Osteocyte (in vitro differentiated cells): Measurements from ENCODE around the gene DAP. TPM values are rescaled to one million over a fixed set of nuclear protein-coding genes. Genes with fewer than 3 reads are reported as not detected.
"Not testable (repeated sequence)": the region's sequence is repeated elsewhere in the genome, so short reads cannot be mapped to it uniquely, and the experiment has no call there.

Source experiments
- DNase-seq: peaks from one replicate; pipeline ENCODE4 v3.0.0; 2021; ENCODE audit warnings: mixed read lengths; ENCODE audit not compliant: unreplicated experiment; ENCODE audit errors: extremely low spot score
- H3K27ac Mint-ChIP-seq: one replicate; pipeline ENCODE4 v1.8.0; 2021; ENCODE audit warnings: mild to moderate bottlenecking, mixed read lengths; ENCODE audit not compliant: unreplicated experiment
- H3K27me3 Mint-ChIP-seq: one replicate; pipeline ENCODE4 v1.8.0; 2021; ENCODE audit warnings: mixed read lengths; ENCODE audit not compliant: unreplicated experiment
- H3K36me3 Mint-ChIP-seq: one replicate; pipeline ENCODE4 v1.8.0; 2021; ENCODE audit warnings: mixed read lengths; ENCODE audit not compliant: unreplicated experiment
- H3K4me1 Mint-ChIP-seq: one replicate; pipeline ENCODE4 v1.8.0; 2021; ENCODE audit warnings: mixed read lengths; ENCODE audit not compliant: unreplicated experiment
- H3K4me3 Mint-ChIP-seq: one replicate; pipeline ENCODE4 v1.8.0; 2021; ENCODE audit warnings: mild to moderate bottlenecking, moderate library complexity, mixed read lengths; ENCODE audit not compliant: unreplicated experiment
- H3K9me3 Mint-ChIP-seq: one replicate; pipeline ENCODE4 v1.8.0; 2021; ENCODE audit warnings: mixed read lengths; ENCODE audit not compliant: unreplicated experiment
- total RNA-seq: library from RNA; stranded (reverse); gene quantifications from 2 replicates; pipeline ENCODE4 v1.2.1, GENCODE V29; 2021
- TF ChIP-seq, protein P1 (sequence below): fragments of 200-600 bp; sonication (generic); IDR thresholded peaks from 2 replicates; pipeline ENCODE4 v1.5.0; 2021; ENCODE audit warnings: antibody characterized with exemption, mild to moderate bottlenecking, moderate library complexity

The DAP gene
- total RNA-seq, 1 donor from 2014 or later, result 173 TPM

DNA sequence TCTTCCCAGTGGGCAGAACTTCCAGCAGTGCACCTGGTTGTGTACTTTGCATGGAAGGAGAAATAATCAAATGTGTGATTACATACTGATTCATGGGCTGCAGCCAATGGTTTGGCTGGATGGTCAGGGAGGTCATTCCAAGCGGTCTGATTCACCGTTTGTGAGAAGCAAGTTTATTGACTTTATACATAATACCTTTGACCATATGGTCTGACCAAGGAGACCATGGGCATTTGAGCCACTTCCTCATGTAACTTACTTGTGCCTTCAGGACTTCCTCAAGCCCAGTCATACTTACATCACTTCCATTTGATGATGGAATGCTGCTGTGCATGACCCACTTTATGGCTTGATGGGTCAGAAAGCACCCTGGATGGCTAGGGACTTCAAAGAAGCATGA, 41.1 kb downstream of the DAP start:
- Mint-ChIP-seq H3K4me1 (peaks cover 8% of the 10 kb centered on the region), H3K27ac (no peak overlapping the region), H3K36me3 (peaks cover 15% of the 10 kb centered on the region), H3K27me3 (no peaks in the 10 kb centered on the region), H3K9me3 (no peaks in the 10 kb centered on the region), H3K4me3 (no peak overlapping the region)
- TF ChIP-seq, protein P1, sequence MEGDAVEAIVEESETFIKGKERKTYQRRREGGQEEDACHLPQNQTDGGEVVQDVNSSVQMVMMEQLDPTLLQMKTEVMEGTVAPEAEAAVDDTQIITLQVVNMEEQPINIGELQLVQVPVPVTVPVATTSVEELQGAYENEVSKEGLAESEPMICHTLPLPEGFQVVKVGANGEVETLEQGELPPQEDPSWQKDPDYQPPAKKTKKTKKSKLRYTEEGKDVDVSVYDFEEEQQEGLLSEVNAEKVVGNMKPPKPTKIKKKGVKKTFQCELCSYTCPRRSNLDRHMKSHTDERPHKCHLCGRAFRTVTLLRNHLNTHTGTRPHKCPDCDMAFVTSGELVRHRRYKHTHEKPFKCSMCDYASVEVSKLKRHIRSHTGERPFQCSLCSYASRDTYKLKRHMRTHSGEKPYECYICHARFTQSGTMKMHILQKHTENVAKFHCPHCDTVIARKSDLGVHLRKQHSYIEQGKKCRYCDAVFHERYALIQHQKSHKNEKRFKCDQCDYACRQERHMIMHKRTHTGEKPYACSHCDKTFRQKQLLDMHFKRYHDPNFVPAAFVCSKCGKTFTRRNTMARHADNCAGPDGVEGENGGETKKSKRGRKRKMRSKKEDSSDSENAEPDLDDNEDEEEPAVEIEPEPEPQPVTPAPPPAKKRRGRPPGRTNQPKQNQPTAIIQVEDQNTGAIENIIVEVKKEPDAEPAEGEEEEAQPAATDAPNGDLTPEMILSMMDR, result no peak
- no peak for DNase-seq

- DNase-seq, H3K27ac Mint-ChIP-seq, H3K4me1 Mint-ChIP-seq, H3K27me3 Mint-ChIP-seq, H3K4me3 Mint-ChIP-seq, H3K9me3 Mint-ChIP-seq: not testable (repeated sequence)
- peaks cover 21% of the 10 kb centered on the region for H3K36me3 Mint-ChIP-seq
Observed at GRCh38 chr5:10718617-10719016, 42.4 kb downstream of the DAP start.

DNA sequence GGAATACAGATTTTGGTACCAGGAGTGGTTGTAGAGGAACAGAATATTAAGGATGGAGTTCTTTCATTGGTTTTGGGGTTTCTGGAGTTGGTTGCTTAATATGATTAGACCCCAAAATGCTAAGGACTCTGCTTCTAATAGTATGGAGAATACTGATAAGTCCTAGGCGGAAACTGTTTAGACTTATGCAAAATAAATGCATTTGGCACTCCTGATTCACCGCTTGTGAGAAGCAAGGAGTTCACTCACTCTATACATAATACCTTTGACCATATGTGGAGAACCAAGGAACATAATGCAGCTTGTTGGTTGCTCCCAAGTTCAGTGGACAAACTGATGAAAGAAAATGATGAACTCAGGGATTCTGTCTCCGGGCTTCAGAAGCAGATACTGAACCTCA, 44.2 kb downstream of the DAP start:
- H3K36me3 Mint-ChIP-seq, result peaks cover 22% of the 10 kb centered on the region
- H3K27ac Mint-ChIP-seq, result not testable (repeated sequence)

GRCh38 chr5:10715605-10716290, 45.3 kb downstream of the DAP start:
- peaks cover 17% of the 10 kb centered on the region for H3K36me3 Mint-ChIP-seq
- H3K4me1 Mint-ChIP-seq, result peaks cover 4% of the 10 kb centered on the region
- TF ChIP-seq, protein P1, result no peak
- no peaks in the 10 kb centered on the region for H3K27me3 Mint-ChIP-seq
- H3K27ac Mint-ChIP-seq, result no peak overlapping the region
- no peaks in the 10 kb centered on the region for H3K9me3 Mint-ChIP-seq
- H3K4me3 Mint-ChIP-seq, result no peak overlapping the region
- DNase-seq, result no peak

More for the DNA sequence above, 44.2 kb downstream of the DAP start:
- not testable (repeated sequence) for H3K4me1 Mint-ChIP-seq, H3K9me3 Mint-ChIP-seq, H3K27me3 Mint-ChIP-seq, H3K4me3 Mint-ChIP-seq, DNase-seq

GRCh38 chr5:10712574-10713366, 48.3 kb downstream of the DAP start:
- Mint-ChIP-seq H3K27ac (no peak overlapping the region), H3K36me3 (peaks cover 17% of the 10 kb centered on the region), H3K4me1 (peaks cover 2% of the 10 kb centered on the region), H3K27me3 (no peaks in the 10 kb centered on the region), H3K9me3 (no peaks in the 10 kb centered on the region), H3K4me3 (no peak overlapping the region)
- TF ChIP-seq, protein P1, result no peak
- DNase-seq, result no peak

- peaks cover 20% of the 10 kb centered on the region for H3K36me3 Mint-ChIP-seq
- no peaks in the 10 kb centered on the region for H3K9me3 Mint-ChIP-seq
- H3K4me3 Mint-ChIP-seq, result no peak overlapping the region
- no peak for DNase-seq
- no peaks in the 10 kb centered on the region for H3K27me3 Mint-ChIP-seq
- peaks cover 2% of the 10 kb centered on the region for H3K4me1 Mint-ChIP-seq
- TF ChIP-seq, protein P1, result no peak
- no peak overlapping the region for H3K27ac Mint-ChIP-seq
Observed at GRCh38 chr5:10711562-10711961, 49.5 kb downstream of the DAP start.
